ENCODE data around the gene MSH5. TPM values are rescaled to one million over a fixed set of nuclear protein-coding genes. Genes with fewer than 3 reads are reported as not detected.
A peak's percentile ranks its signal among the peaks of the same experiment; 100 is the strongest.

MSH5 gene
- total and polyA plus RNA-seq, 9 donors: 4.8 to 19.1 (median 9.1) TPM

- no peaks in the 10 kb centered on the region for H3K9me3 ChIP-seq
- WGBS, 3 donors: 0 to 1% (median 0%) methylated on average over 29 of the region's 29 CpGs
- intact Hi-C loops (cut with DNase I): loop anchor here in 2 of 4 donors (2.0 to 10.0 kb wide), 5 partner anchors 27 to 455 kb away; partner anchors contain the start of genes ABHD16A (in 1 of the 2), AGER (in 1 of the 2), CSNK2B (in 1 of the 2) and HSPA1B (in 1 of the 2)
- peak overlapping the region; percentile 97 for H3K4me3 ChIP-seq
- H3K4me1 ChIP-seq (ENCODE audit: insufficient read depth): peaks cover 7% of the 10 kb centered on the region
- TF ChIP-seq CTCF (IDR thresholded peaks at IDR 0.05) (peak in 1 of 3 donors; percentile 23), EP300 (IDR thresholded peaks at IDR 0.05) (no peak)
- DNase-seq: peak; percentile 92 to 96 (median 95)
- H3K27ac ChIP-seq: peak overlapping the region; percentile 93 to 97
- no peaks in the 10 kb centered on the region for H3K36me3 ChIP-seq
- no peaks in the 10 kb centered on the region for H3K27me3 ChIP-seq
Observed at GRCh38 chr6:31729515-31729978, 10.3 kb upstream of the MSH5 start.

GRCh38 chr6:31729979-31730630 lies 9.7 kb upstream of the MSH5 start:
- Histone ChIP-seq H3K36me3 (no peaks in the 10 kb centered on the region), H3K4me1 (ENCODE audit: insufficient read depth) (peaks cover 10% of the 10 kb centered on the region), H3K27me3 (no peaks in the 10 kb centered on the region), H3K9me3 (no peaks in the 10 kb centered on the region), H3K4me3 (peak overlapping the region; percentile 97), H3K27ac (peak overlapping the region; percentile 93 to 97)
- intact Hi-C loops (cut with DNase I): loop anchor here (2.0 to 10.0 kb wide), 7 partner anchors 27 to 455 kb away; partner anchors contain the start of genes ABHD16A (in 1 of the 4), AGER (in 1 of the 4), CSNK2B (in 1 of the 4) and HSPA1B (in 1 of the 4)
- no peak for TF ChIP-seq EP300 (IDR thresholded peaks at IDR 0.05)
- no peak for TF ChIP-seq CTCF (IDR thresholded peaks at IDR 0.05)
- TF ChIP-seq POLR2A (IDR thresholded peaks at IDR 0.05): peak; percentile 83
- 1 to 2% (median 1%) methylated on average over 23 to 46 of the region's 46 CpGs for WGBS, 3 donors
- DNase-seq: peak; percentile 94 to 97 (median 96)

GRCh38 chr6:31730631-31731086 lies 9.1 kb upstream of the MSH5 start:
- DNase-seq: peak in 3 of 5 donors; percentile 28 to 50 (median 41)
- Histone ChIP-seq H3K9me3 (no peaks in the 10 kb centered on the region), H3K4me3 (no peak overlapping the region), H3K27ac (peak overlapping the region; percentile 93 to 97), H3K36me3 (no peaks in the 10 kb centered on the region), H3K4me1 (ENCODE audit: insufficient read depth) (peaks cover 10% of the 10 kb centered on the region), H3K27me3 (no peaks in the 10 kb centered on the region)
- WGBS, 3 donors: 88 to 91% (median 90%) methylated on average over 11 of the region's 11 CpGs
- TF ChIP-seq CTCF (IDR thresholded peaks at IDR 0.05): no peak
- no peak for TF ChIP-seq POLR2A (IDR thresholded peaks at IDR 0.05)
- no peak for TF ChIP-seq EP300 (IDR thresholded peaks at IDR 0.05)
- intact Hi-C loops (cut with DNase I): loop anchor here in 2 of 4 donors (10.0 kb wide), 2 partner anchors 64 to 104 kb away; partner anchors contain the start of gene VARS1 (in 1 of the 2)

GRCh38 chr6:31732029-31732428 lies 7.8 kb upstream of the MSH5 start:
- Histone ChIP-seq H3K4me3 (no peak overlapping the region), H3K36me3 (no peaks in the 10 kb centered on the region), H3K4me1 (ENCODE audit: insufficient read depth) (peaks cover 15% of the 10 kb centered on the region), H3K9me3 (no peaks in the 10 kb centered on the region), H3K27me3 (no peaks in the 10 kb centered on the region), H3K27ac (no peak overlapping the region)
- TF ChIP-seq CTCF (IDR thresholded peaks at IDR 0.05) (no peak), EP300 (IDR thresholded peaks at IDR 0.05) (no peak)
- no peak for DNase-seq
- WGBS, 3 donors: 56 to 73% (median 61%) methylated on average over 3 of the region's 3 CpGs
- intact Hi-C loops (cut with DNase I): loop anchor here in 2 of 4 donors (10.0 kb wide), 2 partner anchors 63 to 103 kb away; partner anchors contain the start of gene VARS1 (in 1 of the 2)

Measured in ovary (tissue), 9 donors.